ENCODE data around the gene FBLN1. TPM values are rescaled to one million over a fixed set of nuclear protein-coding genes. Genes with fewer than 3 reads are reported as not detected.

Gene FBLN1
- total RNA-seq, 1 experiment from 2014 or later = 183 TPM

- POLR2A ChIA-PET = no interaction called here
- TF ChIP-seq GTF2I (CRISPR knock-in tag; conservative IDR thresholded peaks at IDR 0.05) (no peak), ATF2 (CRISPR knock-in tag; IDR thresholded peaks at IDR 0.05; ENCODE audit: borderline replicate concordance, low read depth) (no peak), MYBL2 (CRISPR knock-in tag; IDR thresholded peaks at IDR 0.05) (no peak), ZBTB21 (CRISPR knock-in tag; IDR thresholded peaks at IDR 0.05; ENCODE audit: borderline replicate concordance) (no peak), FOXP1 (CRISPR knock-in tag; IDR thresholded peaks at IDR 0.05; ENCODE audit: borderline replicate concordance) (no peak), ZNF138 (CRISPR knock-in tag; conservative IDR thresholded peaks at IDR 0.05) (no peak), ZNF396 (CRISPR knock-in tag; IDR thresholded peaks at IDR 0.05; ENCODE audit: borderline replicate concordance) (no peak), USF1 (CRISPR knock-in tag; IDR thresholded peaks at IDR 0.05) (no peak), MAX (CRISPR knock-in tag; IDR thresholded peaks at IDR 0.05) (no peak), SMAD3 (CRISPR knock-in tag; IDR thresholded peaks at IDR 0.05; ENCODE audit: borderline replicate concordance) (no peak), HMGXB4 (CRISPR knock-in tag; IDR thresholded peaks at IDR 0.05) (no peak), ETV6 (CRISPR knock-in tag; IDR thresholded peaks at IDR 0.05) (no peak), TEAD4 (CRISPR knock-in tag; IDR thresholded peaks at IDR 0.05) (no peak), ZNF425 (CRISPR knock-in tag; conservative IDR thresholded peaks at IDR 0.05) (no peak), PRRX2 (CRISPR knock-in tag; IDR thresholded peaks at IDR 0.05) (no peak), ZSCAN18 (CRISPR knock-in tag; IDR thresholded peaks at IDR 0.05) (no peak), RELA (CRISPR knock-in tag; IDR thresholded peaks at IDR 0.05; ENCODE audit: borderline replicate concordance) (no peak), NR1H2 (CRISPR knock-in tag; IDR thresholded peaks at IDR 0.05) (no peak), STAT6 (CRISPR knock-in tag; conservative IDR thresholded peaks at IDR 0.05; ENCODE audit: low read depth) (no peak), SMAD4 (CRISPR knock-in tag; IDR thresholded peaks at IDR 0.05) (no peak)
- no peak for ATAC-seq
- H3K9me3 Mint-ChIP-seq = no peaks in the 10 kb centered on the region
- H3K4me3 Mint-ChIP-seq = no peak overlapping the region
- CTCF ChIA-PET = interaction anchor here (1.0 to 1.5 kb wide), 2 partner anchors 284 to 287 kb away, joined by 3 read pairs; no protein-coding TSS in a partner anchor
- no peak for DNase-seq (ENCODE audit: low spot score)
- peaks cover 3% of the 10 kb centered on the region; the same call in 1 of the 2 replicates for H3K4me1 Mint-ChIP-seq
- H3K27me3 Mint-ChIP-seq (ENCODE audit: low read depth) = no peaks in the 10 kb centered on the region
- H3K36me3 Mint-ChIP-seq = no peaks in the 10 kb centered on the region
- H3K27ac Mint-ChIP-seq = no peak overlapping the region
Observed at GRCh38 chr22:45579806-45580725, 77.4 kb downstream of the FBLN1 start.
